Stimulated activated CD8-positive, alpha-beta memory T cell treated with anti-CD3 and anti-CD28 coated beads, Interleukin-12 subunit alpha, Interleukin-12 subunit beta, amount 100 ng/mL, for 24 hours (primary cell): Measurements from ENCODE around the gene GRK4.
A peak's percentile ranks its signal among the peaks of the same experiment; 100 is the strongest.

Experiments used
- DNase-seq: peaks from one replicate; pipeline ENCODE4 v3.0.0-alpha.2; 2020; ENCODE audit errors: extremely low read depth

GRK4 gene

DNA sequence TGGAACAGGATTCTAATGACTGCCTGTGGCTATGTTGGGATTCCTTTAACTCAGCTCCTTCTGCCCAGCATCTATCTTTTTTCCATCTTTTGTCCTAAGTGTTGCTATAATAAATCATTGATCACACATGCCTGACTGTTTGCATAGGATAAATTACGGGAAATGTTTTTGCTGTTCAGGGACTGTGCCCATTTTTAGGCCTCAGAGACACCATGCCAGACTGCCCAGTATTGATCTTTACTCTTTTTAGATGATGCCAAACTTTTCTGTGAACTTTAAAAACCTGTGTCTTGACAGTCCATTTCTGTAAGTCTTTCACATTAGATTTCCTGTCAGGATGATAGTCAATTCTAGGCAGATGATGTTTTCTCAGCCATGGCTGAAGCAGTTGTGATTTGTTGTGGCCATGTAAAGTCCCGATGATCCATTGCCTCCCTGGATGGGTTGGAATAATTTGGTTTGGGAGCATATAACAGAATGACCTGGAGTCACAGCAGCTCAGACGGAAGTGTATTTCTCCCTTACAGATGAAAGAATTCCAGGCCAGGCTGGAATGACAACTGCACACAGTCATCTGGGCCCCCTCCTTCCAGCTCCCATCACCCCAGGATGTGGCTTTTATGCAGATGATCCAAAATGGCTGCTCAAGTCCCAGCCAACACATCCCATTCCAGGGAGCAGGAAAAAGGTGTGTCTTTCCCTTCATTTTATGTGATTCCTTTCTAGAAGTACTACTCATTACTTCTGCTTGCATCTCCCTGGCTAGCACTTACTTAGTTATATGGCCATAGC lies 107.5 kb downstream of the GRK4 start:
- no peak for DNase-seq

- no peak for DNase-seq
Measured at GRCh38 chr4:3071811-3072210, 108.4 kb downstream of the GRK4 start.

- DNase-seq, result no peak
Measured at GRCh38 chr4:3073158-3074077, 110.0 kb downstream of the GRK4 start.

DNA sequence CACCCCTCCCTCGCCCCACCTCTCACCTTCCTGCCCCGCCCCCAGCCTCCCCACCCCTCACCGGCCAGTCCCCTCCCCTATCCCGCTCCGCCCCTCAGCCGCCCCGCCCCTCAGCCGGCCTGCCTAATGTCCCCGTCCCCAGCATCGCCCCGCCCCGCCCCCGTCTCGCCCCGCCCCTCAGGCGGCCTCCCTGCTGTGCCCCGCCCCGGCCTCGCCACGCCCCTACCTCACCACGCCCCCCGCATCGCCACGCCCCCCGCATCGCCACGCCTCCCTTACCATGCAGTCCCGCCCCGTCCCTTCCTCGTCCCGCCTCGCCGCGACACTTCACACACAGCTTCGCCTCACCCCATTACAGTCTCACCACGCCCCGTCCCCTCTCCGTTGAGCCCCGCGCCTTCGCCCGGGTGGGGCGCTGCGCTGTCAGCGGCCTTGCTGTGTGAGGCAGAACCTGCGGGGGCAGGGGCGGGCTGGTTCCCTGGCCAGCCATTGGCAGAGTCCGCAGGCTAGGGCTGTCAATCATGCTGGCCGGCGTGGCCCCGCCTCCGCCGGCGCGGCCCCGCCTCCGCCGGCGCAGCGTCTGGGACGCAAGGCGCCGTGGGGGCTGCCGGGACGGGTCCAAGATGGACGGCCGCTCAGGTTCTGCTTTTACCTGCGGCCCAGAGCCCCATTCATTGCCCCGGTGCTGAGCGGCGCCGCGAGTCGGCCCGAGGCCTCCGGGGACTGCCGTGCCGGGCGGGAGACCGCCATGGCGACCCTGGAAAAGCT lies 110.9 kb downstream of the GRK4 start, which contains the start of the genes HTT and HTT-AS:
Gene HTT (plus strand): TSS at position 604 of the 768 bp plus-strand sequence. CDS start 145 bp downstream, at position 749.
Gene HTT-AS (minus strand): TSS at position 461 of the 768 bp plus-strand sequence.
- peak; percentile 87 for DNase-seq

DNA sequence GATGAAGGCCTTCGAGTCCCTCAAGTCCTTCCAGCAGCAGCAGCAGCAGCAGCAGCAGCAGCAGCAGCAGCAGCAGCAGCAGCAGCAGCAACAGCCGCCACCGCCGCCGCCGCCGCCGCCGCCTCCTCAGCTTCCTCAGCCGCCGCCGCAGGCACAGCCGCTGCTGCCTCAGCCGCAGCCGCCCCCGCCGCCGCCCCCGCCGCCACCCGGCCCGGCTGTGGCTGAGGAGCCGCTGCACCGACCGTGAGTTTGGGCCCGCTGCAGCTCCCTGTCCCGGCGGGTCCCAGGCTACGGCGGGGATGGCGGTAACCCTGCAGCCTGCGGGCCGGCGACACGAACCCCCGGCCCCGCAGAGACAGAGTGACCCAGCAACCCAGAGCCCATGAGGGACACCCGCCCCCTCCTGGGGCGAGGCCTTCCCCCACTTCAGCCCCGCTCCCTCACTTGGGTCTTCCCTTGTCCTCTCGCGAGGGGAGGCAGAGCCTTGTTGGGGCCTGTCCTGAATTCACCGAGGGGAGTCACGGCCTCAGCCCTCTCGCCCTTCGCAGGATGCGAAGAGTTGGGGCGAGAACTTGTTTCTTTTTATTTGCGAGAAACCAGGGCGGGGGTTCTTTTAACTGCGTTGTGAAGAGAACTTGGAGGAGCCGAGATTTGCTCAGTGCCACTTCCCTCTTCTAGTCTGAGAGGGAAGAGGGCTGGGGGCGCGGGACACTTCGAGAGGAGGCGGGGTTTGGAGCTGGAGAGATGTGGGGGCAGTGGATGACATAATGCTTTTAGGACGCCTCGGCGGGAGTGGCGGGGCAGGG lies 111.7 kb downstream of the GRK4 start:
- DNase-seq, result no peak

DNA sequence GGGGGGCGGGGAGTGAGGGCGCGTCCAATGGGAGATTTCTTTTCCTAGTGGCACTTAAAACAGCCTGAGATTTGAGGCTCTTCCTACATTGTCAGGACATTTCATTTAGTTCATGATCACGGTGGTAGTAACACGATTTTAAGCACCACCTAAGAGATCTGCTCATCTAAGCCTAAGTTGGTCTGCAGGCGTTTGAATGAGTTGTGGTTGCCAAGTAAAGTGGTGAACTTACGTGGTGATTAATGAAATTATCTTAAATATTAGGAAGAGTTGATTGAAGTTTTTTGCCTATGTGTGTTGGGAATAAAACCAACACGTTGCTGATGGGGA lies 112.2 kb downstream of the GRK4 start:
- no peak for DNase-seq

DNA sequence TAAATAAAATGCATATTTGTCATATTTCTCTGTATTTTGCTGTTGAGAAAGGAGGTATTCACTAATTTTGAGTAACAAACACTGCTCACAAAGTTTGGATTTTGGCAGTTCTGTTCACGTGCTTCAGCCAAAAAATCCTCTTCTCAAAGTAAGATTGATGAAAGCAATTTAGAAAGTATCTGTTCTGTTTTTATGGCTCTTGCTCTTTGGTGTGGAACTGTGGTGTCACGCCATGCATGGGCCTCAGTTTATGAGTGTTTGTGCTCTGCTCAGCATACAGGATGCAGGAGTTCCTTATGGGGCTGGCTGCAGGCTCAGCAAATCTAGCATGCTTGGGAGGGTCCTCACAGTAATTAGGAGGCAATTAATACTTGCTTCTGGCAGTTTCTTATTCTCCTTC lies 114.4 kb downstream of the GRK4 start:
- DNase-seq, result no peak

DNA sequence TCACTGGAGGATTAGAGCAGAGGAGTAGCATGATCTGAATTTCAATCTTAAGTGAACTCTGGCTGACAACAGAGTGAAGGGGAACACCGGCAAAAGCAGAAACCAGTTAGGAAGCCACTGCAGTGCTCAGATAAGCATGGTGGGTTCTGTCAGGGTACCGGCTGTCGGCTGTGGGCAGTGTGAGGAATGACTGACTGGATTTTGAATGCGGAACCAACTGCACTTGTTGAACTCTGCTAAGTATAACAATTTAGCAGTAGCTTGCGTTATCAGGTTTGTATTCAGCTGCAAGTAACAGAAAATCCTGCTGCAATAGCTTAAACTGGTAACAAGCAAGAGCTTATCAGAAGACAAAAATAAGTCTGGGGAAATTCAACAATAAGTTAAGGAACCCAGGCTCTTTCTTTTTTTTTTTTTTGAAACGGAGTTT lies 116.3 kb downstream of the GRK4 start:
- DNase-seq, result no peak

- DNase-seq, result no peak
Measured at GRCh38 chr4:3082925-3083515, 119.6 kb downstream of the GRK4 start.

DNA sequence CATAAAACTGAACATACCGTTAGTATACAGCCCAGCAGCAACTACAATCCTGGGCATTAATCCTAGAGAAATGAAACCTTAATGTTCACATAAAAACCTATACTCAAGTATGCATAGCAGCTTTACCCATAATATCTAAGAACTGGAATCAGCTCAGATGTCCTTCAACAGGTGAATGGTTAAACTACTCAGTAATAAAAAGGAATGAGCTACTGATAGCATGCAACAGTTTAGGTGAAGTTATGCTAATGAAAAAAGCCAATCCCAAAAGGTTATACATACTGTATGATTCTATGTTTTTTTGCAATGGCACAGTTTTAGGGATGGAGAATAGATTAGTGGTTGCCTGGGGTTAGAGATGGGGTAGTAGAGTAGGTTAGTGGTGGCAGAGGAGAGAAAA lies 120.4 kb downstream of the GRK4 start:
- no peak for DNase-seq

- no peak for DNase-seq
Measured at GRCh38 chr4:3085948-3086670, 122.7 kb downstream of the GRK4 start.

DNA sequence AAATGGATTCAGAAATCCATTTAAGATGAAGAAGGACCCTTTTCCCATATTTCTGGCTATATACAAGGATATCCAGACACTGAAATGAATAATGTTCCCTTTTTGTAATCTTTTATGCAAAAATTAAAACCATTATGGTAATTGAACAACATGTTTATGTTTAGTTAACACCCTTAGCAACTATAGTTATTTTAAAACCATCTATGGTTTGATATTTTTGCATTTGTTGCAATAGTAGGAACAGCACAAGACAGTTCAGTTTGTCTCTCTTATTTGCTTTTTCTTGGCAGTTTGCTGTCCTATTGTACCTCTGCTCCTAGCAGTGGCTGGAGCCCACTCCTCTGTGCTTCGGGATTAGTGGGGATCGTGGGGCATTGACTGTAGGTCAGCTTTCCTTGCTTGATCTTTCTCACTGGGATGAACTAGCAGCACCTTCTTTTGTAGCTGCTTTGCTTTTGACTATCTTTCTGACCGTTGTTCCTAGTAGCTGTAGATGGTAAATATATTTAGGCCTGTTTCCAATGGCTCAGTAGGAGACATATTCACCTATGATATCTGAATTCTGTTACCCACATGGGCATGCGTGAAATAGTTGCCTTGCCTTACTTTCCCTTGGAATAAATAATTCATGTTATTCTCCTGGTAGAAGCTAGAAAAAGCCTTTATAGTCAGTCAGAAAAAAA lies 123.9 kb downstream of the GRK4 start:
- no peak for DNase-seq
